ENCODE measurements around the gene GPLD1.

GPLD1 gene

DNA sequence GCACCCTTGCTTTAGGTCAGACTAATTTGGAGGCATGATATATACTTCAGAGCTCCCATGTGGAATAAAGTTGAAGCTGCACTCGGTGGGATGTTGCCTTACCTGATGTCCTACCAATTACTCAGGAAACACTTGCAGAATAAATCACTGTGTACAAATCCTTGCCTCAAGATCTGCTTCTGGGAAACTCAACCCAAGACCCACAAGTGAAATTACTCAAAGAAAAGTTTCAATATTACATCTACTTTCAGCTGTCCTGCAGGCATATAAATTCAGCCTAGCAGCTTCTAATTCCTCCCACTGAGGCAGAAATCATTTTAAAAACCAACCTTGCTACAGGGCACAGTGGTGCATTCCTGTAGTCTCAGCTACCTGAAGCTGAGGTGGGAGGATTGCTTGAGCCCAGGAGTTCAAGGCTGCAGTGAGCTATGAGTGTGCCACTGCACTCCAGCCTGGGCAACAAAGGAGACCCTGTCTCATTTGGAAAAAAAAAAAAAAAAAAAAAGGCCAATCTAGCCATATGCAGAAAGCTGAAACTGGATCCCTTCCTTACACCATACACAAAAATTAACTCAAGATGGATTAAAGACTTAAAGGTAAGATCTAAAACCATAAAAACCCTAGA lies 110.8 kb downstream of the GPLD1 start:
- DNase-seq = no peak
